ENCODE measurements around the gene TNNI3K. TPM values are rescaled to one million over a fixed set of nuclear protein-coding genes. Genes with fewer than 3 reads are reported as not detected.

Gene TNNI3K
- total RNA-seq, 1 experiment from 2014 or later = 0.49 TPM

DNA sequence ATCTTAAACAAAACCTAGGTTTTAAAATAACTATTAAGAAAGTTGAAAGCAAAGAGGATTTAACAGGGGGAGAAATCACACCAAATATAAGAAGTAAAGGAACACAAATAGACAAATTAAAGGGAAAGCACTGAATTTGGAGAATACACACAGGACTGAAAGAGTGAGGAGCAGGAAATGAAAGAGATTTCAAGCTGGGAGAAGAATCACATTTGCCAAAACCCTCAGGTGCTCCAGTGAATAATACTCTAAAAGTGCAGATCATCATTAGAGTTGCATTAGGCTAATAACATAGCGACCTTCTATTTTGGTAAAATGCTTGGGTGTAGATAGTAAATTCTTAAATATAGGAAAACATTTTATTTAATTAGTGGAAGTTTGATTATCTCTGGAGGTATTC, 127.5 kb downstream of the TNNI3K start:
- no TSS peak for BruUV-seq (replicated peaks)
- POLR2A ChIA-PET = no interaction called here
- Histone ChIP-seq H3K27ac (ENCODE audit: low read depth, low read length) (no peak overlapping the region), H3K36me3 (ENCODE audit: control insufficient read depth in 1 of 2, insufficient read depth in 2 of 2, low read length in 2 of 2) (no peaks in the 10 kb centered on the region), H3K4me2 (ENCODE audit: low read length) (no peak overlapping the region), H3K9me2 (ENCODE audit: insufficient read depth) (no peaks in the 10 kb centered on the region), H3K9ac (ENCODE audit: low read length) (no peak overlapping the region), H3K79me2 (ENCODE audit: insufficient read depth, low read length) (no peaks in the 10 kb centered on the region), H4K20me1 (ENCODE audit: insufficient read depth) (no peaks in the 10 kb centered on the region), H3K4me1 (ENCODE audit: control insufficient read depth in 1 of 2, insufficient read depth in 2 of 2, low read length in 2 of 2) (no peaks in the 10 kb centered on the region), H3K27me3 (ENCODE audit: insufficient read depth, low read length) (no peaks in the 10 kb centered on the region), H3K9me3 (ENCODE audit: control insufficient read depth in 1 of 2, insufficient read depth in 1 of 2, low read depth in 1 of 2, low read length in 2 of 2) (no peaks in the 10 kb centered on the region), H3K4me3 (replicated peaks in 1 of 2; ENCODE audit: low read depth in 1 of 2, low read length in 2 of 2) (no peak overlapping the region), H2AFZ (ENCODE audit: low read depth, low read length, poor library complexity, severe bottlenecking) (no peak overlapping the region)
- TF ChIP-seq CEBPB (IDR thresholded peaks at IDR 0.05; ENCODE audit: low read depth) = no peak
- TF ChIP-seq SIN3A (IDR thresholded peaks at IDR 0.05; ENCODE audit: low read depth) = no peak
- TF ChIP-seq FOSL1 (IDR thresholded peaks at IDR 0.05; ENCODE audit: low read depth) = no peak
- no peak for TF ChIP-seq JUND (IDR thresholded peaks at IDR 0.05)
- TF ChIP-seq POLR2AphosphoS5 (IDR thresholded peaks at IDR 0.05; ENCODE audit: low read depth, low read length) = no peak
- TF ChIP-seq RAD21 (IDR thresholded peaks at IDR 0.05; ENCODE audit: low read depth) = no peak
- TF ChIP-seq YY1 (IDR thresholded peaks at IDR 0.05; ENCODE audit: extremely low read depth, insufficient replicate concordance, low read depth, low read length) = no peak
- no peak for TF ChIP-seq ZNF274 (IDR thresholded peaks at IDR 0.05; ENCODE audit: low read depth, low read length)
- no peak for TF ChIP-seq EZH2 (IDR thresholded peaks at IDR 0.05)
- TF ChIP-seq, protein P1, sequence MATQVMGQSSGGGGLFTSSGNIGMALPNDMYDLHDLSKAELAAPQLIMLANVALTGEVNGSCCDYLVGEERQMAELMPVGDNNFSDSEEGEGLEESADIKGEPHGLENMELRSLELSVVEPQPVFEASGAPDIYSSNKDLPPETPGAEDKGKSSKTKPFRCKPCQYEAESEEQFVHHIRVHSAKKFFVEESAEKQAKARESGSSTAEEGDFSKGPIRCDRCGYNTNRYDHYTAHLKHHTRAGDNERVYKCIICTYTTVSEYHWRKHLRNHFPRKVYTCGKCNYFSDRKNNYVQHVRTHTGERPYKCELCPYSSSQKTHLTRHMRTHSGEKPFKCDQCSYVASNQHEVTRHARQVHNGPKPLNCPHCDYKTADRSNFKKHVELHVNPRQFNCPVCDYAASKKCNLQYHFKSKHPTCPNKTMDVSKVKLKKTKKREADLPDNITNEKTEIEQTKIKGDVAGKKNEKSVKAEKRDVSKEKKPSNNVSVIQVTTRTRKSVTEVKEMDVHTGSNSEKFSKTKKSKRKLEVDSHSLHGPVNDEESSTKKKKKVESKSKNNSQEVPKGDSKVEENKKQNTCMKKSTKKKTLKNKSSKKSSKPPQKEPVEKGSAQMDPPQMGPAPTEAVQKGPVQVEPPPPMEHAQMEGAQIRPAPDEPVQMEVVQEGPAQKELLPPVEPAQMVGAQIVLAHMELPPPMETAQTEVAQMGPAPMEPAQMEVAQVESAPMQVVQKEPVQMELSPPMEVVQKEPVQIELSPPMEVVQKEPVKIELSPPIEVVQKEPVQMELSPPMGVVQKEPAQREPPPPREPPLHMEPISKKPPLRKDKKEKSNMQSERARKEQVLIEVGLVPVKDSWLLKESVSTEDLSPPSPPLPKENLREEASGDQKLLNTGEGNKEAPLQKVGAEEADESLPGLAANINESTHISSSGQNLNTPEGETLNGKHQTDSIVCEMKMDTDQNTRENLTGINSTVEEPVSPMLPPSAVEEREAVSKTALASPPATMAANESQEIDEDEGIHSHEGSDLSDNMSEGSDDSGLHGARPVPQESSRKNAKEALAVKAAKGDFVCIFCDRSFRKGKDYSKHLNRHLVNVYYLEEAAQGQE (IDR thresholded peaks at IDR 0.05; ENCODE audit: low read depth) = no peak
- no peak for TF ChIP-seq POLR2A (IDR thresholded peaks at IDR 0.05; ENCODE audit: borderline replicate concordance, extremely low read depth, insufficient read depth, insufficient read length)
- no peak for TF ChIP-seq TCF7L2 (IDR thresholded peaks at IDR 0.05; ENCODE audit: borderline replicate concordance, extremely low read depth, insufficient read depth, insufficient read length)
- no peak for TF ChIP-seq ZFX (IDR thresholded peaks at IDR 0.05)
- no peak for TF ChIP-seq EZH2phosphoT487 (IDR thresholded peaks at IDR 0.05; ENCODE audit: borderline replicate concordance)
- no peak for TF ChIP-seq SRF (IDR thresholded peaks at IDR 0.05; ENCODE audit: low read depth)
- TF ChIP-seq, protein P2, sequence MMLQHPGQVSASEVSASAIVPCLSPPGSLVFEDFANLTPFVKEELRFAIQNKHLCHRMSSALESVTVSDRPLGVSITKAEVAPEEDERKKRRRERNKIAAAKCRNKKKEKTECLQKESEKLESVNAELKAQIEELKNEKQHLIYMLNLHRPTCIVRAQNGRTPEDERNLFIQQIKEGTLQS (IDR thresholded peaks at IDR 0.05) = no peak
- no peak for TF ChIP-seq CBX3 (IDR thresholded peaks at IDR 0.05; ENCODE audit: low read depth)
- ATAC-seq (no peak), DNase-seq (ENCODE audit: low read depth, low spot score) (no peak)
- RAD21 ChIA-PET (ENCODE audit: low non-redundant PET in 1 of 2, low total read pairs in 2 of 2, uncharacterized antibody in 2 of 2, unreplicated experiment in 2 of 2) = no interaction called here
- intact Hi-C loops (cut with micrococcal nuclease) = no loop called here
- CTCF ChIA-PET = no interaction called here
